A673 (cell line): Measurements from ENCODE around the gene TXNDC15. TPM values are rescaled to one million over a fixed set of nuclear protein-coding genes. Genes with fewer than 3 reads are reported as not detected.
"Not testable (repeated sequence)": the region's sequence is repeated elsewhere in the genome, so short reads cannot be mapped to it uniquely, and the experiment has no call there.

Experiments used
- BruUV-seq: library from RNA; stranded (reverse); fragments of 400-500 nt; replicated peaks from 2 replicates; lab custom pipeline; 2021; lab: Mats Ljungman, UMichigan
- CTCF ChIA-PET: fragments of 300-600 bp; sonication (Branson Sonifier 250); formaldehyde crosslinking; loops from one replicate; lab custom pipeline; 2022; ENCODE audit warnings: antibody characterized with exemption; lab: Charles Lee
- POLR2A ChIA-PET: fragments of 300-600 bp; sonication (Branson Sonifier 250); formaldehyde crosslinking; loops from one replicate; lab custom pipeline; 2022; ENCODE audit warnings: antibody characterized with exemption; ENCODE audit not compliant: low non-redundant PET; lab: Charles Lee
- DNase-seq: peaks from one replicate; pipeline ENCODE4 v3.0.0-alpha.2; 2015; ENCODE audit warnings: low spot score
- H3K27ac ChIP-seq: fragments of 200-600 bp; sonication (generic); 2 replicates; pipeline ENCODE4 v1.5.1; 2016; ENCODE audit warnings: mixed run types, low read depth, mild to moderate bottlenecking, mixed read lengths, antibody characterized with exemption, low read length; ENCODE audit not compliant: poor library complexity, severe bottlenecking
- H3K27me3 ChIP-seq: fragments of 200-600 bp; sonication (generic); replicated peaks from 2 replicates; pipeline ENCODE4 v1.6.1; 2017; ENCODE audit warnings: mixed run types, low read depth, mild to moderate bottlenecking, mixed read lengths, antibody characterized with exemption, low read length; ENCODE audit not compliant: insufficient read depth, poor library complexity
- H3K36me3 ChIP-seq: fragments of 200-600 bp; sonication (generic); 2 replicates; pipeline ENCODE4 v1.6.1; 2016; ENCODE audit warnings: mixed run types, mild to moderate bottlenecking, mixed read lengths, antibody characterized with exemption, low read length; ENCODE audit not compliant: insufficient read depth, poor library complexity, severe bottlenecking
- H3K4me1 ChIP-seq: fragments of 200-600 bp; sonication (generic); 2 replicates; pipeline ENCODE4 v1.6.1; 2017; ENCODE audit warnings: mixed run types, mild to moderate bottlenecking, mixed read lengths, antibody characterized with exemption, low read length; ENCODE audit not compliant: insufficient read depth, poor library complexity, severe bottlenecking
- H3K4me3 ChIP-seq: fragments of 200-600 bp; sonication (generic); 2 replicates; pipeline ENCODE4 v1.5.1; 2016; ENCODE audit warnings: low read depth, mixed run types, mild to moderate bottlenecking, mixed read lengths, low read length; ENCODE audit not compliant: poor library complexity, severe bottlenecking
- H3K9me3 ChIP-seq: fragments of 200-600 bp; sonication (generic); 2 replicates; pipeline ENCODE4 v1.6.1; 2016; ENCODE audit warnings: mixed run types, low read depth, mild to moderate bottlenecking, mixed read lengths, antibody characterized with exemption, low read length; ENCODE audit not compliant: poor library complexity, severe bottlenecking
- EZH2 ChIP-seq: fragments of 200-600 bp; sonication (generic); IDR thresholded peaks from 2 replicates; pipeline ENCODE4 v1.6.1; 2017; ENCODE audit warnings: borderline replicate concordance, low read depth, mild to moderate bottlenecking, mixed read lengths, antibody characterized with exemption, low read length; ENCODE audit not compliant: poor library complexity, severe bottlenecking
- intact Hi-C: fragments of 100-400 bp; cut with micrococcal nuclease; formaldehyde crosslinking; loops from one replicate; pipeline ENCODE4 v1.10.0; 2022; ENCODE audit not compliant: unreplicated experiment
- total RNA-seq: library from RNA; stranded (reverse); gene quantifications from 2 replicates; pipeline ENCODE4 v1.2.3, GENCODE V29; 2021
- TF ChIP-seq, protein P1 (sequence below): fragments of 300-800, 200-600 bp; sonication (generic); conservative IDR thresholded peaks from 2 replicates; pipeline ENCODE4 v1.5.1; 2017; ENCODE audit warnings: low read depth, mild to moderate bottlenecking, antibody characterized with exemption, low read length, moderate library complexity, mixed read lengths

TXNDC15 gene
- total RNA-seq, 1 experiment from 2014 or later: 42.0 TPM

DNA sequence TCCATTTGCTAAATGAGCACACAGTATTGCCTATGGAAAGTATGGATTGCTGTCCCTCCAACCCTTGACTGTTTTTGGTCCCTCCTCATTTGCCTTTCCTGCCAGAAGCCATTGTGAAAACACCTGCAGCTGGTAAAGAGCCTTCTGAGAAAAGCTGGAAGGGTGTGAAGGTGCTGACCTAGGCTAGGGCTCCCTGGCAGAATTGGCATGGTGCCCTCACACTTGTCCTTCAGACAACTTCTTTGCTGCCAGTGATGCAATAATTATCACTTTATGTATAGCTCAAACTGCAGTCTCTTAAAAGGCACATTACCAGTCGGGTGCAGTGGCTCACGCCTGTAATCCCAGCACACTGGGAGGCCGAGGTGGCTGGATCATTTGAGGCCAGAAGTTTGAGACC, 4.2 kb downstream of the TXNDC15 start:
- no peaks in the 10 kb centered on the region for H3K27me3 ChIP-seq
- peaks cover 10% of the 10 kb centered on the region for H3K4me1 ChIP-seq
- BruUV-seq: no TSS peak
- H3K9me3 ChIP-seq: no peaks in the 10 kb centered on the region
- no peaks in the 10 kb centered on the region for H3K36me3 ChIP-seq
- ChIA-PET CTCF (no interaction called here), POLR2A (no interaction called here)
- no peak for TF ChIP-seq EZH2
- TF ChIP-seq, protein P1, sequence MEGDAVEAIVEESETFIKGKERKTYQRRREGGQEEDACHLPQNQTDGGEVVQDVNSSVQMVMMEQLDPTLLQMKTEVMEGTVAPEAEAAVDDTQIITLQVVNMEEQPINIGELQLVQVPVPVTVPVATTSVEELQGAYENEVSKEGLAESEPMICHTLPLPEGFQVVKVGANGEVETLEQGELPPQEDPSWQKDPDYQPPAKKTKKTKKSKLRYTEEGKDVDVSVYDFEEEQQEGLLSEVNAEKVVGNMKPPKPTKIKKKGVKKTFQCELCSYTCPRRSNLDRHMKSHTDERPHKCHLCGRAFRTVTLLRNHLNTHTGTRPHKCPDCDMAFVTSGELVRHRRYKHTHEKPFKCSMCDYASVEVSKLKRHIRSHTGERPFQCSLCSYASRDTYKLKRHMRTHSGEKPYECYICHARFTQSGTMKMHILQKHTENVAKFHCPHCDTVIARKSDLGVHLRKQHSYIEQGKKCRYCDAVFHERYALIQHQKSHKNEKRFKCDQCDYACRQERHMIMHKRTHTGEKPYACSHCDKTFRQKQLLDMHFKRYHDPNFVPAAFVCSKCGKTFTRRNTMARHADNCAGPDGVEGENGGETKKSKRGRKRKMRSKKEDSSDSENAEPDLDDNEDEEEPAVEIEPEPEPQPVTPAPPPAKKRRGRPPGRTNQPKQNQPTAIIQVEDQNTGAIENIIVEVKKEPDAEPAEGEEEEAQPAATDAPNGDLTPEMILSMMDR: no peak
- H3K27ac ChIP-seq: no peak overlapping the region
- intact Hi-C loops: no loop called here
- H3K4me3 ChIP-seq: no peak overlapping the region
- DNase-seq: no peak

DNA sequence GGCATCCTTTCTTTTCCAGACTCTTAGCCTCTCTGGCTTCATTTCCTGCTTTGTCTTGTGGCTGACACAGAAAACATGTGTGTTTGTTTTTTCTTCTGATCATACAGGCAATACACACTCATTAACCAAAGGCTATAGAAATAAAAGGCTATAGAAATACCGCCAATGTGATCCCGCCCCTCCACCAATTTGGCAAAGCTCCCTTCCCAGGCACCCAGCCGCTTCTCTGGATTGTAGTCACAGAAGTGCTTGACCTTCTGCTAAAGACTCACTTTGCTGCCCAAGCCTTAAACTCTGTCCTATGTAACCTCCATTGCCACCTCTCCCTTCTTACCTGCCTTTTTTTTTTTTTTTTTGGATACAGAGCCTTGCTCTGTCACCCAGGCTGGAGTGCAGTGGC, 5.3 kb downstream of the TXNDC15 start:
- H3K9me3 ChIP-seq: no peaks in the 10 kb centered on the region
- H3K4me3 ChIP-seq: no peak overlapping the region
- no peaks in the 10 kb centered on the region for H3K27me3 ChIP-seq
- no peaks in the 10 kb centered on the region for H3K36me3 ChIP-seq
- ChIA-PET CTCF (no interaction called here), POLR2A (no interaction called here)
- no peak for TF ChIP-seq EZH2
- TF ChIP-seq, protein P1: no peak
- BruUV-seq: no TSS peak
- DNase-seq: no peak
- intact Hi-C loops: no loop called here
- H3K27ac ChIP-seq: no peak overlapping the region
- H3K4me1 ChIP-seq: peaks cover 4% of the 10 kb centered on the region

DNA sequence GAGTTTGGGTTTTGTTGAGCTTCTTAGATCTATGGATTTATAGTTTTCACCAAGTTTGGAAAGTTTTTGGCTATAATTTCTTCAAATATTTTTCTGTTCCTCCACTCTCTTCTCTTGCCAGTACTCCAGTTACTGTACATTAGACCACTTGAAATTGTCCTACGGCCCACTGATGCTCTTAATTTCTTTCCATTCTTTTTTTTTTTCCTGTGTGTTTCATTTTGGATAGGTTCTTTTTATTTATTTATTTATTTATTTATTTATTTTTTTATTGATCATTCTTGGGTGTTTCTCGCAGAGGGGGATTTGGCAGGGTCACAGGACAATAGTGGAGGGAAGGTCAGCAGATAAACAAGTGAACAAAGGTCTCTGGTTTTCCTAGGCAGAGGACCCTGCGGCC, 6.8 kb downstream of the TXNDC15 start:
- DNase-seq, intact Hi-C loops, BruUV-seq, POLR2A ChIA-PET, H3K27me3 ChIP-seq, H3K36me3 ChIP-seq, H3K9me3 ChIP-seq, H3K4me3 ChIP-seq, H3K27ac ChIP-seq, CTCF ChIA-PET, H3K4me1 ChIP-seq: not testable (repeated sequence)

DNA sequence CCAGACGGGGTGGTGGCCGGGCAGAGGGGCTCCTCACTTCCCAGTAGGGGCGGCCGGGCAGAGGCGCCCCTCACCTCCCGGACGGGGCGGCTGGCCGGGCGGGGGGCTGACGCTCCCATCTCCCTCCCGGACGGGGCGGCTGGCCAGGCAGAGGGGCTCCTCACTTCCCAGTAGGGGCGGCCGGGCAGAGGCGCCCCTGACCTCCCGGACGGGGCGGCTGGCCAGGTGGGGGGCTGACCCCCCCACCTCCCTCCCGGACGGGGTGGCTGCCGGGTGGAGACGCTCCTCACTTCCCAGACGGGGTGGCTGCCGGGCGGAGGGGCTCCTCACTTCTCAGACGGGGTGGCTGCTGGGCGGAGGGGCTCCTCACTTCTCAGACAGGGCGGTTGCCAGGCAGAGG, 7.5 kb downstream of the TXNDC15 start:
- CTCF ChIA-PET, BruUV-seq: not testable (repeated sequence)

More for the DNA sequence above, 7.5 kb downstream of the TXNDC15 start:
- DNase-seq, H3K4me3 ChIP-seq, H3K4me1 ChIP-seq, H3K27ac ChIP-seq, H3K9me3 ChIP-seq, H3K27me3 ChIP-seq, POLR2A ChIA-PET, H3K36me3 ChIP-seq, intact Hi-C loops: not testable (repeated sequence)
